HCT116 (cell line): Measurements from ENCODE around the gene CCDC182. TPM values are rescaled to one million over a fixed set of nuclear protein-coding genes. Genes with fewer than 3 reads are reported as not detected.

Source experiments
- ATAC-seq: fragments of 200-7000 bp; cut with Tn5 transposase; 2 replicates; pipeline ENCODE4 v1.9.1; 2020; ENCODE audit warnings: mild to moderate bottlenecking, moderate library complexity
- BruUV-seq: library from RNA; stranded (reverse); fragments of 400-500 nt; replicated peaks from 2 replicates; lab custom pipeline; 2021; lab: Mats Ljungman, UMichigan
- CTCF ChIA-PET: fragments of 300-600 bp; sonication (Branson Sonifier 250); formaldehyde crosslinking; loops from one replicate; lab custom pipeline; 2021; ENCODE audit warnings: antibody characterized with exemption; lab: Charles Lee
- POLR2A ChIA-PET: fragments of 300-600, 350-600 bp; sonication (Branson Sonifier 250); formaldehyde crosslinking; loops from one replicate; lab custom pipeline; 2021; ENCODE audit warnings: antibody characterized with exemption; lab: Charles Lee
- RAD21 ChIA-PET, 2 experiments: fragments of 300-600 bp; sonication (Branson Sonifier 250); formaldehyde crosslinking; loops; one replicate each; lab custom pipeline; 2023; ENCODE audit warnings: low total read pairs in 2 of 2; ENCODE audit not compliant: uncharacterized antibody in 2 of 2, unreplicated experiment in 2 of 2, low non-redundant PET in 1 of 2; lab: Charles Lee
- DNase-seq: peaks from one replicate; pipeline ENCODE4 v3.0.0-alpha.2; 2010; ENCODE audit warnings: low read depth, low spot score
- H2AFZ ChIP-seq: fragments of 200-600 bp; shearing (Covaris generic), sonication (generic); 2 replicates; pipeline ENCODE4 v1.6.1; 2017; ENCODE audit warnings: low read depth, mixed run types, mixed read lengths, antibody characterized with exemption, low read length; ENCODE audit not compliant: poor library complexity, severe bottlenecking
- H3K27ac ChIP-seq: 2 replicates; pipeline ENCODE4 v1.5.1; 2012; ENCODE audit warnings: low read depth, low read length
- H3K27me3 ChIP-seq: fragments of 200-600 bp; sonication (generic); 2 replicates; pipeline ENCODE4 v1.6.1; 2016; ENCODE audit warnings: mixed run types, low read length, mixed read lengths; ENCODE audit not compliant: insufficient read depth
- H3K36me3 ChIP-seq, 2 experiments: fragments of 200-500 bp in 1 of 2; fragments of 200-600 bp in 1 of 2; sonication (Bioruptor generic) in 1 of 2; sonication (generic) in 1 of 2; 2 replicates each; pipeline versions ENCODE4 v1.5.1 to v1.6.1; 2014 to 2016; ENCODE audit warnings: low read length in 2 of 2, inconsistent platforms in 1 of 2, mixed read lengths in 1 of 2, mixed run types in 1 of 2; ENCODE audit not compliant: insufficient read depth in 2 of 2, control insufficient read depth in 1 of 2
- H3K4me1 ChIP-seq, 2 experiments: fragments of 200-600 bp in 1 of 2; sonication (generic) in 1 of 2; 2 replicates each; pipeline versions ENCODE4 v1.5.1 to v1.6.1; 2012 to 2017; ENCODE audit warnings: low read length in 2 of 2, inconsistent platforms in 1 of 2, mild to moderate bottlenecking in 1 of 2, mixed read lengths in 1 of 2, mixed run types in 1 of 2, moderate library complexity in 1 of 2; ENCODE audit not compliant: insufficient read depth in 2 of 2, control insufficient read depth in 1 of 2
- H3K4me2 ChIP-seq: fragments of 200-600 bp; sonication (generic); 2 replicates; pipeline ENCODE4 v1.6.1; 2017; ENCODE audit warnings: mixed run types, low read length, mixed read lengths
- H3K4me3 ChIP-seq, 2 experiments: fragments of 200-600 bp in 1 of 2; sonication (generic) in 1 of 2; replicated peaks in 1 of 2; 2 replicates each; pipeline ENCODE4 v1.5.1; 2011 to 2016; ENCODE audit warnings: low read length in 2 of 2, control low read depth in 1 of 2, low read depth in 1 of 2, mild to moderate bottlenecking in 1 of 2, mixed read lengths in 1 of 2, mixed run types in 1 of 2
- H3K79me2 ChIP-seq: fragments of 200-600 bp; sonication (generic); 2 replicates; pipeline ENCODE4 v1.6.1; 2017; ENCODE audit warnings: mild to moderate bottlenecking, mixed run types, low read length, moderate library complexity, mixed read lengths; ENCODE audit not compliant: insufficient read depth
- H3K9ac ChIP-seq: fragments of 200-600 bp; sonication (generic); 2 replicates; pipeline ENCODE4 v1.6.1; 2016; ENCODE audit warnings: low read length, mixed read lengths
- H3K9me2 ChIP-seq: fragments of 200-600 bp; sonication (generic), shearing (Covaris generic); 2 replicates; pipeline ENCODE4 v1.6.1; 2017; ENCODE audit warnings: mixed run types, mild to moderate bottlenecking, moderate library complexity; ENCODE audit not compliant: insufficient read depth
- H3K9me3 ChIP-seq, 2 experiments: fragments of 200-500 bp in 1 of 2; fragments of 200-600 bp in 1 of 2; sonication (Bioruptor generic) in 1 of 2; sonication (generic) in 1 of 2; 2 replicates each; pipeline ENCODE4 v1.6.1; 2014 to 2017; ENCODE audit warnings: low read length in 2 of 2, mixed read lengths in 2 of 2, inconsistent platforms in 1 of 2, low read depth in 1 of 2, mild to moderate bottlenecking in 1 of 2, mixed run types in 1 of 2, moderate library complexity in 1 of 2; ENCODE audit not compliant: control insufficient read depth in 1 of 2, insufficient read depth in 1 of 2
- H4K20me1 ChIP-seq: fragments of 200-600 bp; sonication (generic), shearing (Covaris generic); 2 replicates; pipeline ENCODE4 v1.6.1; 2017; ENCODE audit warnings: mixed run types, mild to moderate bottlenecking, moderate library complexity; ENCODE audit not compliant: insufficient read depth
- CBX3 ChIP-seq: IDR thresholded peaks from 2 replicates; pipeline ENCODE4 v1.6.1; 2012; ENCODE audit warnings: low read depth
- CTCF ChIP-seq, 3 experiments: fragments of 200-600 bp in 1 of 3; sonication (generic) in 1 of 3; IDR thresholded peaks in 2 of 3; conservative IDR thresholded peaks in 1 of 3; 2 replicates each; pipeline ENCODE4 v1.5.1; 2012 to 2017; ENCODE audit warnings: low read depth in 2 of 3, low read length in 2 of 3, antibody characterized with exemption in 1 of 3, borderline replicate concordance in 1 of 3, control low read depth in 1 of 3, mild to moderate bottlenecking in 1 of 3, mixed read lengths in 1 of 3, mixed run types in 1 of 3, moderate library complexity in 1 of 3; ENCODE audit not compliant: insufficient read depth in 1 of 3
- EGR1 ChIP-seq: IDR thresholded peaks from 2 replicates; pipeline ENCODE4 v1.6.1; 2012; ENCODE audit warnings: low read depth
- JUND ChIP-seq: IDR thresholded peaks from 2 replicates; pipeline ENCODE4 v1.6.1; 2012
- MAX ChIP-seq: IDR thresholded peaks from 2 replicates; pipeline ENCODE4 v1.6.1; 2012
- POLR2A ChIP-seq: IDR thresholded peaks from 2 replicates; pipeline ENCODE4 v1.7.0; 2011; ENCODE audit warnings: borderline replicate concordance; ENCODE audit not compliant: insufficient read depth, insufficient read length; ENCODE audit errors: extremely low read depth
- POLR2AphosphoS5 ChIP-seq: IDR thresholded peaks from 2 replicates; pipeline ENCODE4 v1.6.1; 2011; ENCODE audit warnings: mild to moderate bottlenecking, low read depth, low read length, moderate library complexity
- SIN3A ChIP-seq: IDR thresholded peaks from 2 replicates; pipeline ENCODE4 v1.6.1; 2012; ENCODE audit warnings: low read depth
- SRF ChIP-seq: IDR thresholded peaks from 2 replicates; pipeline ENCODE4 v1.6.1; 2012; ENCODE audit warnings: low read depth
- ZBTB33 ChIP-seq: IDR thresholded peaks from 2 replicates; pipeline ENCODE4 v1.6.1; 2011; ENCODE audit warnings: mild to moderate bottlenecking, low read length, moderate library complexity; ENCODE audit not compliant: insufficient replicate concordance; ENCODE audit errors: extremely low read depth
- intact Hi-C: fragments of 100-400 bp; cut with micrococcal nuclease; formaldehyde crosslinking; loops from 2 replicates; pipeline ENCODE4 v1.10.0; 2022
- total RNA-seq: library from RNA; stranded (reverse); gene quantifications from one replicate; pipeline ENCODE4 v1.2.1, GENCODE V29; 2021; ENCODE audit not compliant: unreplicated experiment

The CCDC182 gene
- total RNA-seq, 1 experiment from 2014 or later = not detected

GRCh38 chr17:57730026-57730701 lies 14.9 kb downstream of the CCDC182 start:
- Histone ChIP-seq H3K4me2 (no peak overlapping the region), H3K4me1 (no peaks in the 10 kb centered on the region), H3K27ac (no peak overlapping the region), H3K79me2 (no peaks in the 10 kb centered on the region), H3K4me3 (no peak overlapping the region), H2AFZ (no peak overlapping the region), H3K27me3 (0 out of 2 replicates have a peak, but pooled peaks cover 4% of the 10 kb centered on the region), H3K9me3 (no peaks in the 10 kb centered on the region), H4K20me1 (no peaks in the 10 kb centered on the region), H3K9me2 (no peaks in the 10 kb centered on the region), H3K9ac (no peak overlapping the region), H3K36me3 (no peaks in the 10 kb centered on the region)
- intact Hi-C loops = no loop called here
- RAD21 ChIA-PET = no interaction called here
- TF ChIP-seq CBX3 = no peak
- TF ChIP-seq MAX = no peak
- no peak for TF ChIP-seq CTCF (IDR thresholded peaks at IDR 0.05 in 2 of 3, conservative IDR thresholded peaks at IDR 0.05 in 1 of 3; ENCODE audit: borderline replicate concordance in 1 of 3, insufficient read depth in 1 of 3, low read depth in 2 of 3, low read length in 2 of 3)
- no peak for TF ChIP-seq POLR2A
- no peak for TF ChIP-seq SIN3A
- TF ChIP-seq ZBTB33 = no peak
- no peak for TF ChIP-seq SRF
- TF ChIP-seq POLR2AphosphoS5 = no peak
- TF ChIP-seq EGR1 = no peak
- TF ChIP-seq JUND = no peak
- DNase-seq (no peak), ATAC-seq (no peak)
- no TSS peak for BruUV-seq
- CTCF ChIA-PET = no interaction called here
- POLR2A ChIA-PET = no interaction called here
